Endothelial cell of umbilical vein (primary cell): ENCODE data around the gene SORCS1. TPM values are rescaled to one million over a fixed set of nuclear protein-coding genes. Genes with fewer than 3 reads are reported as not detected.

Experiments
- BruUV-seq: library from RNA; stranded (reverse); fragments of 400-500 nt; replicated peaks from 2 replicates; lab custom pipeline; 2021; lab: Mats Ljungman, UMichigan
- CTCF ChIA-PET: fragments of 300-600, 350-600 bp; sonication (Branson Sonifier 250); formaldehyde crosslinking; loops from one replicate; lab custom pipeline; 2021; ENCODE audit warnings: antibody characterized with exemption, inconsistent platforms; lab: Charles Lee
- POLR2A ChIA-PET: fragments of 300-600, 350-600 bp; sonication (Branson Sonifier 250); formaldehyde crosslinking; loops from one replicate; lab custom pipeline; 2021; ENCODE audit warnings: antibody characterized with exemption, inconsistent platforms; lab: Charles Lee
- DNase-seq: peaks from one replicate; pipeline ENCODE4 v3.0.0-alpha.2; 2011; ENCODE audit warnings: low read depth, low spot score
- FAIRE-seq: peaks from 2 replicates; lab custom pipeline; 2011; peaks lifted over from hg19 to GRCh38; lab: Jason Lieb, UNC
- H2AFZ ChIP-seq: 2 replicates; pipeline ENCODE4 v1.6.0; 2012; ENCODE audit warnings: low read depth, low read length, control low read depth, inconsistent platforms
- H3K27ac ChIP-seq: 2 replicates; pipeline ENCODE4 v1.5.1; 2011; ENCODE audit warnings: low read depth, mild to moderate bottlenecking, control low read depth, low read length, moderate library complexity; ENCODE audit not compliant: insufficient read depth
- H3K27me3 ChIP-seq, 2 experiments: 2 replicates each; pipeline versions ENCODE4 v1.6.0 to v1.6.1; 2011; ENCODE audit warnings: low read length in 2 of 2, mixed read lengths in 1 of 2; ENCODE audit not compliant: control insufficient read depth in 2 of 2, insufficient read depth in 2 of 2
- H3K36me3 ChIP-seq, 2 experiments: 2 replicates in 1 of 2; 3 replicates in 1 of 2; pipeline ENCODE4 v1.5.1; 2011; ENCODE audit warnings: low read length in 2 of 2, mild to moderate bottlenecking in 1 of 2, moderate library complexity in 1 of 2; ENCODE audit not compliant: control insufficient read depth in 2 of 2, insufficient read depth in 2 of 2; ENCODE audit errors: extremely low read depth in 1 of 2
- H3K4me1 ChIP-seq: 3 replicates; pipeline ENCODE4 v1.5.1; 2011; ENCODE audit warnings: mild to moderate bottlenecking, low read length; ENCODE audit not compliant: control insufficient read depth, insufficient read depth; ENCODE audit errors: extremely low read depth
- H3K4me2 ChIP-seq: 2 replicates; pipeline ENCODE4 v1.6.1; 2011; ENCODE audit warnings: low read length, control low read depth, mixed read lengths; ENCODE audit not compliant: insufficient read depth
- H3K4me3 ChIP-seq, 3 experiments: fragments of 200-600 bp in 1 of 3; sonication (generic), shearing (Covaris generic) in 1 of 3; replicated peaks in 1 of 3; 2 replicates each; pipeline ENCODE4 v1.5.1; 2011 to 2016; ENCODE audit warnings: control low read depth in 3 of 3, low read length in 3 of 3, mild to moderate bottlenecking in 2 of 3, inconsistent platforms in 1 of 3, low read depth in 1 of 3, moderate library complexity in 1 of 3; ENCODE audit not compliant: insufficient read depth in 1 of 3
- H3K79me2 ChIP-seq: 2 replicates; pipeline ENCODE4 v1.6.0; 2012; ENCODE audit warnings: low read length, inconsistent platforms; ENCODE audit not compliant: control insufficient read depth, insufficient read depth
- H3K9ac ChIP-seq: replicated peaks from 2 replicates; pipeline ENCODE3; 2011; ENCODE audit warnings: low read length, control low read depth; ENCODE audit not compliant: insufficient read depth; ENCODE audit errors: extremely low read depth
- H3K9me1 ChIP-seq: replicated peaks from 3 replicates; pipeline ENCODE4 v1.6.0; 2011; ENCODE audit warnings: mild to moderate bottlenecking, low read length; ENCODE audit not compliant: control insufficient read depth, insufficient read depth; ENCODE audit errors: extremely low read depth
- H3K9me3 ChIP-seq: replicated peaks from 2 replicates; pipeline ENCODE4 v1.5.1; 2012; ENCODE audit warnings: low read length, inconsistent platforms; ENCODE audit not compliant: control insufficient read depth, insufficient read depth
- H4K20me1 ChIP-seq: replicated peaks from 2 replicates; pipeline ENCODE3; 2011; ENCODE audit warnings: mild to moderate bottlenecking, low read length; ENCODE audit not compliant: control insufficient read depth, insufficient read depth; ENCODE audit errors: extremely low read depth
- EZH2 ChIP-seq: IDR thresholded peaks from 2 replicates; pipeline ENCODE4 v1.6.1; 2012; ENCODE audit warnings: borderline replicate concordance, low read depth, mild to moderate bottlenecking, moderate library complexity, low read length, inconsistent platforms; ENCODE audit not compliant: severe bottlenecking
- GATA2 ChIP-seq: IDR thresholded peaks from 2 replicates; pipeline ENCODE4 v1.7.0; 2011; ENCODE audit warnings: low read depth, mild to moderate bottlenecking, moderate library complexity, mixed read lengths, low read length; ENCODE audit not compliant: insufficient read length, insufficient read depth
- JUN ChIP-seq: IDR thresholded peaks from 2 replicates; pipeline ENCODE4 v1.6.1; 2011; ENCODE audit warnings: borderline replicate concordance, low read depth; ENCODE audit not compliant: insufficient read length, insufficient read depth
- POLR2AphosphoS5 ChIP-seq: IDR thresholded peaks from 2 replicates; pipeline ENCODE4 v1.6.1; 2012; ENCODE audit warnings: low read depth, mild to moderate bottlenecking, control low read depth, low read length, moderate library complexity; ENCODE audit not compliant: insufficient read depth
- dilution Hi-C: fragments of 300-500 bp; cut with MboI; formaldehyde crosslinking; loops from one replicate; pipeline ENCODE4 v1.15.0; 2019; ENCODE audit warnings: low sequenced_read_pairs; ENCODE audit not compliant: extremely low pct_ligation_motif_present
- intact Hi-C: fragments of 100-400 bp; cut with micrococcal nuclease; formaldehyde crosslinking; loops from one replicate; pipeline ENCODE4 v1.10.0; 2022
- polyA plus RNA-seq, 4 experiments: library from polyadenylated mRNA; depleted of rRNA in 3 of 4; stranded (reverse) in 3 of 4; unstranded in 1 of 4; fragments of >200 nt; gene quantifications; 2 replicates each; pipeline versions ENCODE4 v1.2.1 to v1.2.3, GENCODE V29; 2011 to 2012; ENCODE audit warnings: missing spikeins in 1 of 4
- total RNA-seq: library from RNA; stranded (reverse); gene quantifications from 2 replicates; pipeline ENCODE4 v1.2.3, GENCODE V29; 2021

The SORCS1 gene
- total and polyA plus RNA-seq, 2 donors (not counting 3 experiments of a cell fraction or from before 2014, with no cell fraction given) = not detected

- Histone ChIP-seq H2AFZ (no peak overlapping the region), H3K4me1 (no peaks in the 10 kb centered on the region), H4K20me1 (no peaks in the 10 kb centered on the region), H3K36me3 (no peaks in the 10 kb centered on the region), H3K79me2 (no peaks in the 10 kb centered on the region), H3K27me3 (no peaks in the 10 kb centered on the region), H3K4me2 (no peak overlapping the region), H3K9ac (no peak overlapping the region), H3K9me1 (no peaks in the 10 kb centered on the region), H3K27ac (no peak overlapping the region), H3K4me3 (no peak overlapping the region), H3K9me3 (peaks cover 2% of the 10 kb centered on the region)
- FAIRE-seq (no peak), DNase-seq (no peak)
- TF ChIP-seq POLR2AphosphoS5 = no peak
- TF ChIP-seq GATA2 = no peak
- POLR2A ChIA-PET = no interaction called here
- intact Hi-C loops (no loop called here), dilution Hi-C loops (no loop called here)
- no TSS peak for BruUV-seq
- CTCF ChIA-PET = no interaction called here
Measured at GRCh38 chr10:106680061-106680460, 484.4 kb downstream of the SORCS1 start.

- Histone ChIP-seq H3K4me3 (no peak overlapping the region), H3K27me3 (no peaks in the 10 kb centered on the region), H3K9ac (no peak overlapping the region), H4K20me1 (no peaks in the 10 kb centered on the region), H3K79me2 (no peaks in the 10 kb centered on the region), H2AFZ (no peak overlapping the region), H3K4me1 (no peaks in the 10 kb centered on the region), H3K9me1 (no peaks in the 10 kb centered on the region), H3K9me3 (no peaks in the 10 kb centered on the region), H3K27ac (no peak overlapping the region), H3K4me2 (no peak overlapping the region), H3K36me3 (no peaks in the 10 kb centered on the region)
- FAIRE-seq (no peak), DNase-seq (no peak)
- intact Hi-C loops (no loop called here), dilution Hi-C loops (no loop called here)
- ChIA-PET CTCF (no interaction called here), POLR2A (no interaction called here)
- no TSS peak for BruUV-seq
- no peak for TF ChIP-seq JUN
- TF ChIP-seq EZH2 = no peak
Measured at GRCh38 chr10:106679314-106679713, 485.2 kb downstream of the SORCS1 start.
